GM20000 (cell line): ENCODE measurements around the gene SIX1.
A peak's percentile ranks its signal among the peaks of the same experiment; 100 is the strongest.

ENCODE experiments used
- DNase-seq: peaks from one replicate; pipeline ENCODE4 v3.0.0; 2012; ENCODE audit warnings: low spot score
- TF ChIP-seq, protein P1 (sequence below): IDR thresholded peaks from 2 replicates; pipeline ENCODE4 v1.5.1; 2012; ENCODE audit warnings: mild to moderate bottlenecking, control low read depth; ENCODE audit errors: extremely low read depth, missing control alignments

Gene SIX1

DNA sequence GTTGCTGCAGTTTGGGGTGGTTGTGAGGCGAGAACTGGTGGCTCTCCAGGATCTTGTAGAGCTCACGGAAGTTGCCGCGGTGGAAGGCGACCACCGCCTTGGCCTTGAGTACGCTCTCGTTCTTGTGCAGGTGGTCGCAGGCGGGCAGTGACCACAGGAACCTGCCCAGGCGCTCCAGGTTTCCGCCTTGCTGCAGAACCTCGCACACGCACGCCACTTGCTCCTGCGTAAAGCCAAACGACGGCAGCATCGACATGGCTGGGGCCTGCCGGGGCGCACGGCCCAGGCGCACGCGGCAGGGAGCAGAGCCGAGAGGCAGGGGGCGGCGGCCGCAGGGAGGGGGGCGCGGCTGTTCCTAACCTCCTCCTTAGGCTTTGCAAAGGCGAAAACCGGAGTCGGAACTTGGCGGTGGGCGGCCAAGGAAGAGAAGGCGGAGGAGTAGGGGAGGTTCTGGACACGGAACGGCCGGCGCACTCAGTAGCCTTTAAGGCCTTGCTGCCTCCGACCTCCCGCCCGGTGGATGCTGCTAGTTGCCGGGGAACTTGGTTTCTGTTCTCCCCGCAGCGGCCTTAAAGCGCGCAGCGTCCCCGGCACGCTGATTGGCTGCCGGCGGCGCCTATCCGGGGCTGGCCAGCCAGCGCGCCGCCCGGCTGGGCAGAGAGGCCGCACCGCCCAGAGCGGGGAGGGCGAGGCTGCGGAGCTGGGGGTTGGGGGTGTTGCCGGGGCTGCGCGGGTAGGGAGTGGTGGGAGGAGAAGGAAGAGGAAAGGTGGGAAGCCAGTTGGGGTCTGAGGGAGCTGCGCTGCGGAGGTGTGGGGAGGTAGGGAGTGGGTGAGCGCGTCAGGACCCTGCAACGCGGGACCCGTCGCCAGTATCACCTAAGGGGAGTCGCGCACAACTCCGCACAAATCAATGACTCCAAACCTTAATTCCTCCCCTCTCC lies at the start of gene SIX1:
TSS of gene SIX1 (minus strand) at position 544 of the 941 bp plus-strand sequence. CDS start at position 256, 288 bp downstream.
- TF ChIP-seq, protein P1, sequence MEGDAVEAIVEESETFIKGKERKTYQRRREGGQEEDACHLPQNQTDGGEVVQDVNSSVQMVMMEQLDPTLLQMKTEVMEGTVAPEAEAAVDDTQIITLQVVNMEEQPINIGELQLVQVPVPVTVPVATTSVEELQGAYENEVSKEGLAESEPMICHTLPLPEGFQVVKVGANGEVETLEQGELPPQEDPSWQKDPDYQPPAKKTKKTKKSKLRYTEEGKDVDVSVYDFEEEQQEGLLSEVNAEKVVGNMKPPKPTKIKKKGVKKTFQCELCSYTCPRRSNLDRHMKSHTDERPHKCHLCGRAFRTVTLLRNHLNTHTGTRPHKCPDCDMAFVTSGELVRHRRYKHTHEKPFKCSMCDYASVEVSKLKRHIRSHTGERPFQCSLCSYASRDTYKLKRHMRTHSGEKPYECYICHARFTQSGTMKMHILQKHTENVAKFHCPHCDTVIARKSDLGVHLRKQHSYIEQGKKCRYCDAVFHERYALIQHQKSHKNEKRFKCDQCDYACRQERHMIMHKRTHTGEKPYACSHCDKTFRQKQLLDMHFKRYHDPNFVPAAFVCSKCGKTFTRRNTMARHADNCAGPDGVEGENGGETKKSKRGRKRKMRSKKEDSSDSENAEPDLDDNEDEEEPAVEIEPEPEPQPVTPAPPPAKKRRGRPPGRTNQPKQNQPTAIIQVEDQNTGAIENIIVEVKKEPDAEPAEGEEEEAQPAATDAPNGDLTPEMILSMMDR: no peak
- DNase-seq: peak; percentile 80

GRCh38 chr14:60695327-60695726 lies 46.0 kb upstream of the SIX1 start:
- TF ChIP-seq, protein P1: no peak
- no peak for DNase-seq

DNA sequence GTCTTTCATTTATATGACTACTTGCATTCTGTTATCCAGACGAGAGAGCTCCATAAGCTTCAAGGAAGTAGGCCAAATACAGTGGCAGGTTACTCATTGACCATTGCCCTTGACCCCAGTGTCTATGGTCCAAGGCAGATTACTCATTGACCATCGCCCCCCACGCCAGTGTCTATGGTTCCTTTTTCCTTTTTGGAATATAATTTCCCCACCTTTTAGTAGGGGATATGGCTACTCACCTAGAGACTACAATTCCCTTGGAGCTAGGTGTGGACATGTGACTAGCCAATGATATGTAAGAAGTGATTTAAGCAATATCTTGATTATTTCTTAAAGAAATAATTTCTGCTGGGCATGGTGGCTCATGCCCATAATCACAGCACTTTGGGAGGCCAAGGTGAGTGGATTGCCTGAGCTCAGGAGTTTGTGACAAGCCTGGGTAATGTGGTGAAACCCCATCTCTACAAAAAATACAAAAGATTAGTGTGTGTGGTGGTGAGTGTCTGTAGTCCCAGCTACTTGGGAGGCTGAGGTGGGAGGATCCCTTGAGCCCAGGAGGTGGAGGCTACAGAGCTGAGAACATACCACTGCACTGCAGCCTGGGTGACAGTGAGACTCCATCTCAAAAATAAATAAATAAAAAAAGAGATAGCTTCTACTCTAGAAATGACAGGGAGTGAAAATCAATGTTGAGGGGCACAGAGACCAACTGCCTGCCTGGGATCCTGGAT lies 42.3 kb upstream of the SIX1 start:
- DNase-seq: no peak
- TF ChIP-seq, protein P1: no peak

GRCh38 chr14:60686865-60687264 lies 37.6 kb upstream of the SIX1 start:
- no peak for DNase-seq
- TF ChIP-seq, protein P1: no peak

DNA sequence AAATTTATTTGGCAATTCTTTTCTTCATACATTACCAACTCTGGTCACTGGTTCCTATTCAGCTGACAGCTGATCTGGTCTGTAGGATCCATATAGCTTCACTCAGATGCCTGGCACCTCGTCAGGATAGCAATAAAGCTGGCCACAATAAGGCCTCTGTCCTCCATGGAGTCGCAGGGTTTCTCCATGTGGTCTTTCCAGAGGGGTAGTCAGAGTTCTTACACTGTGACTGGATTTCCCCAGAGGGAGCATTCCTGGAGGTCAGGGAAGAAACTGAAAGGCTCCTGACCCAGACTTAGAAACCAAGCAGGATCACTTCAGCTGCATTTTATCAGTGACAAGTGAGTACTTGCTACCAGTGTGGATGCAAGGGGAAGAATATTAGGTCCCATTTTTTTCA lies 34.9 kb upstream of the SIX1 start:
- TF ChIP-seq, protein P1: no peak
- DNase-seq: no peak

GRCh38 chr14:60681271-60681670 lies 32.0 kb upstream of the SIX1 start:
- TF ChIP-seq, protein P1: no peak

DNA sequence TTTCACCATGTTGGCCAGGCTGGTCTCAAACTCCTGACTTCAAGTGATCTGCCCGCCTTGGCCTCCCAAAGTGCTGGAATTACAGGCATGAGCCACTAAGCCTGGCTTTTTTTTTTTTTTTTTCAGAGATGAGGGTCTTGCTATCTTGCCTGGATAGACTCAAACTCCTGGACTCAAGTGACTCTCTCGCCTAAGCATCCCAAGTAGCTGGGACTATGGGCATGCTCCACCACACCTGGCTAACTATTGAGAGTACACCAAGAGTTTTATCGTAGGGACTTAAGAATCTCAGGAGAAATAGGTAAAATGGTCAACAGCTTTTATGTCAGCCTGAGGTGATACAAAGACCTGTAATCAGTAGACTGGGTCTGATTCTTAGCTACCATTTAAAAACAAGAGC lies 31.2 kb upstream of the SIX1 start:
- TF ChIP-seq, protein P1: no peak
- DNase-seq: no peak

More at GRCh38 chr14:60681271-60681670, 32.0 kb upstream of the SIX1 start:
- no peak for DNase-seq
